Colonic mucosa (tissue), 4 donors: ENCODE data around the gene APBA3. TPM values are rescaled to one million over a fixed set of nuclear protein-coding genes. Genes with fewer than 3 reads are reported as not detected.

Experiments
- DNase-seq: peaks from one replicate; pipeline ENCODE4 v3.0.0-alpha.2; 2020
- H3K27ac ChIP-seq: fragments of 200-600 bp; one replicate; pipeline ENCODE4 v1.8.0; 2021
- H3K27me3 ChIP-seq: fragments of 200-600 bp; one replicate; pipeline ENCODE4 v1.8.0; 2021
- H3K36me3 ChIP-seq: fragments of 200-600 bp; one replicate; pipeline ENCODE4 v1.8.0; 2021
- H3K4me1 ChIP-seq: fragments of 200-600 bp; one replicate; pipeline ENCODE4 v1.8.0; 2021; ENCODE audit warnings: mild to moderate bottlenecking
- H3K4me3 ChIP-seq: fragments of 200-600 bp; one replicate; pipeline ENCODE4 v1.8.0; 2021
- H3K9ac ChIP-seq, 2 donors: one replicate each; pipeline ENCODE4 v1.7.0; 2013; ENCODE audit warnings: control low read depth in 2 of 2, low read depth in 2 of 2, low read length in 2 of 2
- H3K9me3 ChIP-seq: fragments of 200-600 bp; one replicate; pipeline ENCODE4 v1.8.0; 2021
- CTCF ChIP-seq: fragments of 200-600 bp; IDR thresholded peaks from one replicate; pipeline ENCODE4 v1.8.0; 2022; ENCODE audit warnings: antibody characterized with exemption, mild to moderate bottlenecking
- intact Hi-C: fragments of 100-400 bp; cut with DNase I; formaldehyde crosslinking; loops from one replicate; pipeline ENCODE4 v1.14.1; 2022
- total RNA-seq, 2 donors: library from RNA; stranded (reverse); fragmentation: NEBNext Ultra II Directional in 1 of 2; extraction: Animal tissue kit (Norgen Biotek cat#: 25700) in 1 of 2; gene quantifications; one replicate each; pipeline ENCODE4 v1.2.1, GENCODE V29; 2021
- donor health status: healthy.
- donor health status: DM: no; HTN: no; CAD: no.
- donor health status: DM: no; HTN: no; CAD: no.

The APBA3 gene
- total RNA-seq, 2 donors from 2014 or later: 21.0 to 29.3 TPM

- no peak for DNase-seq
- H3K36me3 ChIP-seq: no peaks in the 10 kb centered on the region
- no peaks in the 10 kb centered on the region for H3K27me3 ChIP-seq
- H3K4me1 ChIP-seq: no peaks in the 10 kb centered on the region
- no peaks in the 10 kb centered on the region for H3K9me3 ChIP-seq
- no peak overlapping the region for H3K9ac ChIP-seq
- no peak for TF ChIP-seq CTCF
- intact Hi-C loops: no loop called here
- no peak overlapping the region for H3K4me3 ChIP-seq
- H3K27ac ChIP-seq: no peak overlapping the region
These were observed 46.3 kb upstream of the APBA3 start for GRCh38 chr19:3807574-3808354.

GRCh38 chr19:3807131-3807480 is 45.6 kb upstream of the APBA3 start:
- Histone ChIP-seq H3K4me3 (no peak overlapping the region), H3K36me3 (no peaks in the 10 kb centered on the region), H3K9me3 (no peaks in the 10 kb centered on the region), H3K9ac (no peak overlapping the region), H3K27me3 (no peaks in the 10 kb centered on the region), H3K4me1 (no peaks in the 10 kb centered on the region), H3K27ac (no peak overlapping the region)
- intact Hi-C loops: no loop called here
- no peak for TF ChIP-seq CTCF
- DNase-seq: no peak

GRCh38 chr19:3805859-3806258 is 44.4 kb upstream of the APBA3 start:
- no peak overlapping the region for H3K27ac ChIP-seq
- no peaks in the 10 kb centered on the region for H3K36me3 ChIP-seq
- no peaks in the 10 kb centered on the region for H3K4me1 ChIP-seq
- intact Hi-C loops: no loop called here
- DNase-seq: no peak
- peaks cover 12% of the 10 kb centered on the region for H3K27me3 ChIP-seq
- no peak overlapping the region for H3K4me3 ChIP-seq
- TF ChIP-seq CTCF: no peak
- H3K9me3 ChIP-seq: no peaks in the 10 kb centered on the region
- no peak overlapping the region for H3K9ac ChIP-seq

- H3K27me3 ChIP-seq: peaks cover 15% of the 10 kb centered on the region
- intact Hi-C loops: no loop called here
- H3K27ac ChIP-seq: no peak overlapping the region
- no peak overlapping the region for H3K4me3 ChIP-seq
- H3K36me3 ChIP-seq: no peaks in the 10 kb centered on the region
- no peaks in the 10 kb centered on the region for H3K9me3 ChIP-seq
- TF ChIP-seq CTCF: no peak
- no peak for DNase-seq
- H3K9ac ChIP-seq: no peak overlapping the region
- H3K4me1 ChIP-seq: no peaks in the 10 kb centered on the region
These were observed 42.9 kb upstream of the APBA3 start for GRCh38 chr19:3804429-3804828.

GRCh38 chr19:3803986-3804385 is 42.5 kb upstream of the APBA3 start:
- intact Hi-C loops: no loop called here
- no peaks in the 10 kb centered on the region for H3K4me1 ChIP-seq
- H3K9me3 ChIP-seq: no peaks in the 10 kb centered on the region
- no peak for DNase-seq
- peaks cover 15% of the 10 kb centered on the region for H3K27me3 ChIP-seq
- H3K9ac ChIP-seq: no peak overlapping the region
- H3K27ac ChIP-seq: no peak overlapping the region
- H3K36me3 ChIP-seq: no peaks in the 10 kb centered on the region
- no peak for TF ChIP-seq CTCF
- H3K4me3 ChIP-seq: no peak overlapping the region
